Transverse colon (tissue), 3 donors: Measurements from ENCODE around the gene SNAP25.

Source experiments
- EP300 ChIP-seq: sonication (generic); formaldehyde crosslinking; IDR thresholded peaks from one replicate; pipeline ENCODE4 v1.6.1; 2017; ENCODE audit warnings: antibody characterized with exemption, low read depth
- POLR2A ChIP-seq: fragments of 450-650 bp; IDR thresholded peaks from one replicate; pipeline ENCODE4 v1.6.1; 2016; ENCODE audit warnings: antibody characterized with exemption, mild to moderate bottlenecking, moderate library complexity
- TF ChIP-seq, protein P1 (sequence below), 5 experiments: fragments of 200-600 bp in 3 of 5; fragments of 450-650 bp in 2 of 5; sonication (generic) in 3 of 5; IDR thresholded peaks; 1 replicate in 2 of 5; 2 replicates in 3 of 5; pipeline ENCODE4 v1.5.1; 2016 to 2017; ENCODE audit warnings: antibody characterized with exemption in 5 of 5, inconsistent platforms in 3 of 5, mild to moderate bottlenecking in 2 of 5, moderate library complexity in 1 of 5

- TF ChIP-seq, protein P1, sequence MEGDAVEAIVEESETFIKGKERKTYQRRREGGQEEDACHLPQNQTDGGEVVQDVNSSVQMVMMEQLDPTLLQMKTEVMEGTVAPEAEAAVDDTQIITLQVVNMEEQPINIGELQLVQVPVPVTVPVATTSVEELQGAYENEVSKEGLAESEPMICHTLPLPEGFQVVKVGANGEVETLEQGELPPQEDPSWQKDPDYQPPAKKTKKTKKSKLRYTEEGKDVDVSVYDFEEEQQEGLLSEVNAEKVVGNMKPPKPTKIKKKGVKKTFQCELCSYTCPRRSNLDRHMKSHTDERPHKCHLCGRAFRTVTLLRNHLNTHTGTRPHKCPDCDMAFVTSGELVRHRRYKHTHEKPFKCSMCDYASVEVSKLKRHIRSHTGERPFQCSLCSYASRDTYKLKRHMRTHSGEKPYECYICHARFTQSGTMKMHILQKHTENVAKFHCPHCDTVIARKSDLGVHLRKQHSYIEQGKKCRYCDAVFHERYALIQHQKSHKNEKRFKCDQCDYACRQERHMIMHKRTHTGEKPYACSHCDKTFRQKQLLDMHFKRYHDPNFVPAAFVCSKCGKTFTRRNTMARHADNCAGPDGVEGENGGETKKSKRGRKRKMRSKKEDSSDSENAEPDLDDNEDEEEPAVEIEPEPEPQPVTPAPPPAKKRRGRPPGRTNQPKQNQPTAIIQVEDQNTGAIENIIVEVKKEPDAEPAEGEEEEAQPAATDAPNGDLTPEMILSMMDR (IDR thresholded peaks at IDR 0.05) = no peak
- TF ChIP-seq EP300 = no peak
- no peak for TF ChIP-seq POLR2A
Observed at GRCh38 chr20:10313701-10314100, 95.1 kb downstream of the SNAP25 start.
